ENCODE data around the gene PHLDA2. TPM values are rescaled to one million over a fixed set of nuclear protein-coding genes. Genes with fewer than 3 reads are reported as not detected.
A peak's percentile ranks its signal among the peaks of the same experiment; 100 is the strongest.

Gene PHLDA2
- total and polyA plus RNA-seq, 2 experiments from 2014 or later, result 3.8 to 16.5 TPM

- no peak for ATAC-seq
- peak overlapping the region; percentile 15; the same call in 1 of the 2 replicates for H3K27ac Mint-ChIP-seq
These were observed 22.3 kb upstream of the PHLDA2 start for GRCh38 chr11:2951231-2952110.

More at GRCh38 chr11:2951231-2952110, 22.3 kb upstream of the PHLDA2 start:
- no peak for DNase-seq (ENCODE audit: low spot score)
- Histone ChIP-seq H3K36me3 (ENCODE audit: insufficient read depth) (peaks cover 60% of the 10 kb centered on the region), H2AFZ (no peak overlapping the region), H3K79me2 (replicated peaks; ENCODE audit: insufficient read depth) (peaks cover 7% of the 10 kb centered on the region; the same call in 1 of the 2 replicates), H3K27ac (ENCODE audit: low read depth) (peak overlapping the region; percentile 72), H3F3A (replicated peaks; ENCODE audit: low read depth) (peaks cover 36% of the 10 kb centered on the region), H3K9me2 (ENCODE audit: insufficient read depth) (no peaks in the 10 kb centered on the region), H4K20me1 (replicated peaks; ENCODE audit: insufficient read depth) (peaks cover 53% of the 10 kb centered on the region), H3K4me2 (no peak overlapping the region), H3K4me3 (no peak overlapping the region), H3K27me3 (ENCODE audit: insufficient read depth) (no peaks in the 10 kb centered on the region), H3K4me1 (ENCODE audit: insufficient read depth) (peaks cover 17% of the 10 kb centered on the region)
- Mint-ChIP-seq H3K9me3 (no peaks in the 10 kb centered on the region), H3K4me3 (no peak overlapping the region), H3K27me3 (ENCODE audit: insufficient read depth, low read depth, poor library complexity) (no peaks in the 10 kb centered on the region), H3K36me3 (ENCODE audit: low read depth) (peaks cover 92% of the 10 kb centered on the region), H3K4me1 (peaks cover 26% of the 10 kb centered on the region)
- TF ChIP-seq, protein P1, sequence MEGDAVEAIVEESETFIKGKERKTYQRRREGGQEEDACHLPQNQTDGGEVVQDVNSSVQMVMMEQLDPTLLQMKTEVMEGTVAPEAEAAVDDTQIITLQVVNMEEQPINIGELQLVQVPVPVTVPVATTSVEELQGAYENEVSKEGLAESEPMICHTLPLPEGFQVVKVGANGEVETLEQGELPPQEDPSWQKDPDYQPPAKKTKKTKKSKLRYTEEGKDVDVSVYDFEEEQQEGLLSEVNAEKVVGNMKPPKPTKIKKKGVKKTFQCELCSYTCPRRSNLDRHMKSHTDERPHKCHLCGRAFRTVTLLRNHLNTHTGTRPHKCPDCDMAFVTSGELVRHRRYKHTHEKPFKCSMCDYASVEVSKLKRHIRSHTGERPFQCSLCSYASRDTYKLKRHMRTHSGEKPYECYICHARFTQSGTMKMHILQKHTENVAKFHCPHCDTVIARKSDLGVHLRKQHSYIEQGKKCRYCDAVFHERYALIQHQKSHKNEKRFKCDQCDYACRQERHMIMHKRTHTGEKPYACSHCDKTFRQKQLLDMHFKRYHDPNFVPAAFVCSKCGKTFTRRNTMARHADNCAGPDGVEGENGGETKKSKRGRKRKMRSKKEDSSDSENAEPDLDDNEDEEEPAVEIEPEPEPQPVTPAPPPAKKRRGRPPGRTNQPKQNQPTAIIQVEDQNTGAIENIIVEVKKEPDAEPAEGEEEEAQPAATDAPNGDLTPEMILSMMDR (conservative IDR thresholded peaks at IDR 0.05; ENCODE audit: low read depth in 2 of 2), result no peak
- TF ChIP-seq STAT1 (IDR thresholded peaks at IDR 0.05; ENCODE audit: unreplicated experiment) (no peak), EZH2 (IDR thresholded peaks at IDR 0.05; ENCODE audit: low read depth, unreplicated experiment) (no peak), POLR2AphosphoS5 (IDR thresholded peaks at IDR 0.05; ENCODE audit: low read depth) (no peak), JUNB (IDR thresholded peaks at IDR 0.05; ENCODE audit: unreplicated experiment) (no peak), EZH2phosphoT487 (IDR thresholded peaks at IDR 0.05; ENCODE audit: unreplicated experiment) (no peak), ZNF462 (CRISPR knock-in tag; IDR thresholded peaks at IDR 0.05) (no peak), CREB1 (CRISPR knock-in tag; IDR thresholded peaks at IDR 0.05; ENCODE audit: low read depth) (no peak), ZNF114 (CRISPR knock-in tag; IDR thresholded peaks at IDR 0.05) (no peak), NANOG (IDR thresholded peaks at IDR 0.05; ENCODE audit: borderline replicate concordance) (no peak)
- TF ChIP-seq, protein P2, sequence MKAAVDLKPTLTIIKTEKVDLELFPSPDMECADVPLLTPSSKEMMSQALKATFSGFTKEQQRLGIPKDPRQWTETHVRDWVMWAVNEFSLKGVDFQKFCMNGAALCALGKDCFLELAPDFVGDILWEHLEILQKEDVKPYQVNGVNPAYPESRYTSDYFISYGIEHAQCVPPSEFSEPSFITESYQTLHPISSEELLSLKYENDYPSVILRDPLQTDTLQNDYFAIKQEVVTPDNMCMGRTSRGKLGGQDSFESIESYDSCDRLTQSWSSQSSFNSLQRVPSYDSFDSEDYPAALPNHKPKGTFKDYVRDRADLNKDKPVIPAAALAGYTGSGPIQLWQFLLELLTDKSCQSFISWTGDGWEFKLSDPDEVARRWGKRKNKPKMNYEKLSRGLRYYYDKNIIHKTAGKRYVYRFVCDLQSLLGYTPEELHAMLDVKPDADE (IDR thresholded peaks at IDR 0.05), result no peak
